SHP77 treated with DMSO at 0.1 percent for 48 hours (cell line): ENCODE data around the gene SMIM24.

ENCODE experiments used
- DNase-seq: peaks from one replicate; lab custom pipeline; 2025; lab: John Stamatoyannopoulos, UW

Gene SMIM24

DNA sequence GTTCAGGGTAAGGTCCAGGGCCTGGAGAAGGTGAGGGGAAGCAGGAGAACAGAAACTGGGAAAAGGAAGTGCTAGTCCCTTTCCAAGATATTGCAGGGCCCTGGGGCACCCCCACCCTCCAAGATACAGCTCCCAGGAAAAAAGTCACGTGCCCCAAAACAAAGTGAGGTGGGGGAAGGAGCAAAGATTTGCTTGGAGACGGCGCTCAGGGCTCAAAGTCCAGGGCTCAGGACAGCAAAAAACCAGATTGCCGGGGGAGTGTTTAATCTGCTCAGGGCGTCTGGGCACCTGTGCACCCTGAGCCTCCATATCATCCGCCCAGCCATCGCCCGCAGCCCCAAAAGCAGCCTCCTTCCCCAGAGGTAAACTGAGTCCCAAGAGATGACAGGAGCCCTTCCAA is 6.3 kb downstream of the SMIM24 start:
- no peak for DNase-seq

DNA sequence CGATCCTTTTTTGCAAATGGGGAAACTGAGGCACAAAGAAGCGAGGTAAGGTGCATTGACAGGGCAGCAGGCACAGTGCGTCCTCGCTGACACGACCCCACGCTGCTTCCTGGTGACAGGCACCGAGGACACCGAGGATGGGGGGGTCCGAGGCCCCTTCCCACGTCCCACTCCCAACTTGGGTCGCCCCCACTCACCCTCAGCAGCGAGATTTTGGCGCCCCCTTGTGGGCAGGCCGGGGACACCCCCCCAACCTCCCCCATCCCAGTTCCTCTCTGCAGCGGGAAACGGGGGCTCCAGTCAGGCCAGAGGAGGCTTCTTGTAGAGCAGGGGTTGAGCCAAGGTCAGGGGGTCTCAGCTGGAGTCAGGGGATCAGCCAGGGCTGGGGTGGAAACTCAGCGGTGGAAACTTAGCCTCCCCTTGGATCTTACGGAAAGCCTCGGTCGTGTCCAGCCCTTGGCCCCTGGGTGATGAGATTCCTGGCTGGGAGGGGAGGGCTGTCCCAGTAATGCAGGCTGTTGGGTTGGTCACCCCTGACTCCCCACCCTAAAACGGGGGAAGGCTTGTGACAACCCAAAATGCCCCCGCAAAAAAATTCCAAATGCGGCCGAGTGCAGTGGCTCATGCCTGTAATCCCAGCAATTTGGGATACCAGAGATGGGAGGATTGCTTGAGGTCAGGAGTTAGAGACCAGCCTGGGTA is 8.2 kb downstream of the SMIM24 start:
- DNase-seq = no peak

DNA sequence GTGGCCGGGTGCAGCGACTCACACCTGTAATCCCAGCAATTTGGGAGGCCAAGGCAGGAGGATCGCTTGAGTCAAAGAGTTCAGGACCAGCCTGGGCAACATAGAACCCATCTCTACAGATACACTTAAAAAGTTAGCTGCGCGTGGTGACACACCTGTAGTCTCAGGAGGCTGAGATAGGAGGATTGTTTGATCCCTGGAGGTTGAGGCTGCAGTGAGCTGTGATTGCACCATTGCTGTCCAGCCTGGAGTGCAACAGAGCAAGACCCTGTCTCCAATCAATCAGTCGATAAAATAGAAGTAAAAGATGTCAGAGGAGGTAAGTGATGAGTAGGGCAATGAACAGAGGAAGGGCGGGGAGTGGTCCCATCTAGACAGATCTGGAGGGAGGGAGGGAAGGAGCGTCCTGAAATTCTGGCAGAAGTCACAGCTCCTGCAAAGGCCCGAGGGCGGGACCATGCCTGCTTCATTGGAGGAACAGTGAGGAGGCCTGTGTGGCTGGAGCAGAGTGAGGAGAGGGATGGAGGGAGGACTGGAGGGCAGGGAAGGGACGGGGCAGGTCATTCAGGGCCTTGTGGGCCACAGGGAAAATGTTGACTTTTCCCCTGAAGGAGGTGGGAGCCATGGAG is 9.7 kb downstream of the SMIM24 start:
- DNase-seq = no peak

DNA sequence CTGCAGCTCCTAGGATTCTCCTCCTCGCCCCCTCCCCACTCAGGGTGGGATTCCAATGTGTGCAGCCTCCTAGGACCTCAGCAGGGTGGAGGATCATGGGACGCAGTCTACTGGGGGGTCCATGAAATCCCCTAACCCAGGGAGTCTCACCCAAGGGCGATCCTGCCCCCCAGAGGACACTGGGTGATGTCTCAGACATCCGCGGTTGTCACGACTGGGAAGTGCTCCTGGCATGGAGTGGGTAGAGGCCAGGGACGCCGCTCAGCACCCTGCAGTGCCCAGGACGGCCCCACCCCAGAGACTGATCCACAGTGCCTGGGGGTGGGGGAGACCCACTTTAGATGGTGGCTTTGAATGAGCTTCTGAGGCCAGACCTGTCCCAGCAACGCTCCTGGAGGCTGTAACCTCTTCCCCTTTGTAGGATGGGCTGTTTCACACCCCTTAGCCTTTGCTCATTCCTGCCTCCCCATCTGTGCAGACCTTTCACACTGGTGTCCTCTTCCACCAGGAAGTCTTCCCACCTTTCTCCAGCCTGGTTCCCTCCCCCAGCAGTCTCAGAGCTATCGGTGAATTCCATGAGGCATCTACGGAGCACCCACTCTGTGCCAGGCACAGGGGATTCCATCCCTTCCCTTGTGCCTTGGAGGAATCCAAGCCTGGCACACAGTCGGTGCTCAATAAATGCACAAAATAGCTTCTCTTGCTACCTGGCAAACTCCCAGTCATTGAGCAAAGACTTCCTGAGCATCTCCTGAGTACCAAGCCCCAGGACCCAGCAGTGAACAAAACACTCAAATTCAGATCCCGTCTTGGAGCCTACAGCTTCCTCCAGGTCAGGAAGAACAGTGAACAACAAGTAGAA is 10.5 kb downstream of the SMIM24 start:
- DNase-seq = no peak

DNA sequence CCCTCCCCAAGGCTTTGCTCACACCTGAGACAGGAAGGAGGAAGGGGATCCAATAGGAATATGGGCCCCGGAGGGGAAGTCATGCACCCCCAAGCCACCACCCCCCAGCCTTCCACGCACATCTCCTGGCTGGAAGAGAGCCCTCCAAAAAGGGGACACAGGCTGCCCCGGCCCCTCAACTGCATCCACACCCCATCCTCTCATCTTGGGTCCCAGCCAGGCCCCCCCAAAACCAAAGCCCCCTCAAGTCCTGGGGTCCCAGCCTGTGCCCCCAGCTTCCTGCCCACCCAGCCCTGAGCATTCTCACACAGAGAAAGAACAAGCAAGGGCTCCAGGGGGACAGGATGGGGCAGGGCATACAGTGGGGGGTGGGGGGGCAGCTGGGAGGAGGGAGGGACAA is 12.1 kb downstream of the SMIM24 start:
- no peak for DNase-seq

DNA sequence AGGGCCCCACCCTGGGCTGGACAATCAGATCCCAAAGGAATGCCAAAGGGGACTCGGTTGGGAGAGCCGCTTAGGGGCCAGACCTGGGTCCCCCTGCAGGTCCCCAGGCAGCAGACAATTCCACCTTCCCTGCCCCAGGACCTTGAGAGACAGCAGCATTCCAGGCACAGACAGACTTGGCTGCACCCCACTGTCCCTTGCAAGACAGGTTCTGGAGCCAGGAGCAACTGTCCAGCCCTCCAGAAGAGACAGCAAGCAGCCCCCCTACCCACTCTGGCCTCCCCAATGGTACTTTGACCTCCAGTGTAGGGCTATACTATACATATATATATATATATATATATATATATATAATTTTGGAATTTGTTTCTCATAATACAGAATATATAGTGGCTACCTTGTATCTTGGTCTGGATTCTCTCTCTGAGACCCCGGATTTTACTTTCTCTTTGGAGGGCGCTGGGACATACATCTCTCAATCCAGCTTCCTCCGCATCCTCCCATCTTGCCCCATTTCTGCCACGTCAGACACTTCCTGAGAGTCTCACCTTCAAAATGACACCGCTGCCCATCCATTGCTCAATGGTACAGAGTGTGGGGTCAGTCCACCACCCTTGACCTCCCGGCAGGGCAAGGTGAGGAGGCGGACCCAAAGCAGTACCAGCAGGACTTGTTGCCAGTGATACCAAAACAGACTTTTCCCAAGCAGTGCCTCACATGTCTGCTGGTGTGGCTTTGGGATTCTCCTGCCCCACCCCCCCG is 12.7 kb downstream of the SMIM24 start:
- DNase-seq = no peak

DNA sequence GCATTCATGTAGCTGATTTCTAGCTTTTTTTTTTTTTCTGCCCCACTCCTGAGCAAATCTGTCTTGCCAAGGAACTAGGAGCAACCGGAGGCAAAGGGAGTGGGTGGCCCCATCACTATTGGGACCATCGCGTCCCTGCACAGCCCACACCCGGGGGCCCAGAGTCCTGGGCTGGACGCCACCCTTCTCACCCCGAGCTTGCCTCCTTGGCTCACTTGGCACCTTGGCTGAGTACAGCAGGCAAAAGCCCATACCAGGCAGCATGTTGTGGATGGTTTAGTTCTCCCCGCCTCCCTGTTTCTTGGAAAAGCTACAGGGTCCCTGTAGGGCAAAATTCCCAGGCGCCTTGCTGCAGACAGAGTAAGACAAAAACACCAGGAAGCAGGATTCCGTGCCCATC is 13.7 kb downstream of the SMIM24 start:
- no peak for DNase-seq

DNA sequence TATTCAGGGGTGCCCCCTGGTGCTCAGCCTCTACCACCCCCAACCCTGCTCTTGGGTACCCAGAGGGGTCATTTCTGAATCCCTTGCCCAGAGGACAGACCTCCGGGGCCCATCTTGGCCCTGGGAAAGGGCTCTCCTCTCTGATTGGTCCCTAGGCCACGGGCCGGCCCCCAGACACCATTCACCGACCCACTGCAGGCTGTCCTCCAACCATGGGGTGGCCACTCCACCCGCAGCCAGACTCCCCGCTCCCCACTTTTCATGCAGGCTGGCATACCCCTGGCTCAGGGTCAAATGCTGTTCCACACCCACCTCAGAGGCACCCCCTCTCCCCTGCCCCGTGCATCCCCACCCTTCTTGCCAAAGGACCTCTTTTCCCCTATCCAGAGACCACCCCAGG is 14.8 kb downstream of the SMIM24 start:
- DNase-seq = no peak

DNA sequence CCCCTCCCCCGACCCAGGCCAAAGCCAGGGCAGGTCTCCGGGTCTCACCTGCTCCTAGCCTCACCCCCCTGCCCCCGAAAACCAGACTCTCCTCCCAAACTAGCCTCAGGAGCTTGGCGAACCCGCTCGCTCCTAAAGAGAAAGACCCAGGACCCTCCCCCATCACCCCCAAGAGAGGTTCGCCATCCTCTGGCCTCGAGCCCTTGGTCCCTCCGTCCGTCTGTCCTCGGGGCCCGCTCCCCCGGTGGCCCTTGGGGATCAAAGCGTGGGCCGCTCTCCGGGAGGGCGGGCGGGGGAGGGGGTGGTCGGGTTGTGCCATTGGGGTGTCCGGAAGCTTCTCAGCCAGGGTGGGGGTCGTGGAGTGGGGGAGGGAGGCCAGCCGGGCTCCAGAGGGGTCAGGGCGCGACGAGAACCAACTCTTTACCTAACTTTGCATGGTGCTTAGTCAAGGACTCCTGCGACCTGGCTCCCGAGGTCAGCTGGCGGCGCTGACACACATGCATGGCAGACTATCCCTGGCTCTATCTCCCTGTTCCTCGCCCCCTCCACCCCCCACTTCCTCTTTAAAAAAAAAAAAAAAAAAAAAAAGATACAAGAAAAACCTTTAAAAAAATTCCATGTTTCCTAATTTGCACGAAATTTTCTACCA is 15.6 kb downstream of the SMIM24 start:
- DNase-seq = no peak

DNA sequence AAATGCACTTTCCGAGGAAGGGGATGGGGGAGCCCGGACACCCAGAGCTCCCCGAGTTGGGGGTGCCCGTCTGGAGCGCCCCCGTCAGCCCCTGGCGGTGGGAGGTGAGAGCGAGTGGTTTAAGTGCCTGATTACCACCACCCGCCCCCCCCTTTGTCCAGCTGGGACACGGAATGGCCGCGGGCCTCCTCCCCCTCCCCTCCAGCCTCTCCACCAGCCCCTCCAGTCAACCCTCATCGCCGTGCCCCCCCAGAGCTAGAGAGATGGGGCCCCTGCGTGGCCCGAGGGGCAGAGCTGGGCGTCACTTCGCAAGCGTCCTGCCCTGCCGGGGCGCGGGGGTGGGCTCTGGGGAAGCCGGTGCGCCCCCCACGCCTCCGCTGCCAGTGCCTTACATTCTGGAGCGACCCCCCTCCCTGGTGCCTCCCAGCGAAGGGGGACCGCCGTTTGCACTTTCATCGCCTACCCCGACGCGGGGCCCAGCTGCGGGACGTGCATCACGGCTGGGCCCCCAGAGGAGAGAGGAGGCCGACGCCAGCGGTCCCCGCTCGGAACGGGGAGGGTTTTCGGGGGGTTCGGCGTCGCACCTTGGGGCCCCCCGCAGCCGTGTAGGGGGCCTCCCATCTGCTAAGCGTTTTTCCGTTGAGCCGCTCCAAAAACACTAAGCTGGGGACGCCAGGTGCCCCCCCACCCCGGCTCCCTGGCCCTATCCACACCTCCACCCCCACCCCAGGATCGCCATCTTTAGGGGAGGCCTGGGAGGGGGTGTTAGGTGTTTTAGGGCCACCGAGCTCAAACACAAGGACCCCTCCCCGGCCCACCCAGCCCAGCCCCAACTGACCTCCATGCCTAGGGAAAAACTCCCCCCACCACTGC is 16.4 kb downstream of the SMIM24 start:
- DNase-seq = no peak

DNA sequence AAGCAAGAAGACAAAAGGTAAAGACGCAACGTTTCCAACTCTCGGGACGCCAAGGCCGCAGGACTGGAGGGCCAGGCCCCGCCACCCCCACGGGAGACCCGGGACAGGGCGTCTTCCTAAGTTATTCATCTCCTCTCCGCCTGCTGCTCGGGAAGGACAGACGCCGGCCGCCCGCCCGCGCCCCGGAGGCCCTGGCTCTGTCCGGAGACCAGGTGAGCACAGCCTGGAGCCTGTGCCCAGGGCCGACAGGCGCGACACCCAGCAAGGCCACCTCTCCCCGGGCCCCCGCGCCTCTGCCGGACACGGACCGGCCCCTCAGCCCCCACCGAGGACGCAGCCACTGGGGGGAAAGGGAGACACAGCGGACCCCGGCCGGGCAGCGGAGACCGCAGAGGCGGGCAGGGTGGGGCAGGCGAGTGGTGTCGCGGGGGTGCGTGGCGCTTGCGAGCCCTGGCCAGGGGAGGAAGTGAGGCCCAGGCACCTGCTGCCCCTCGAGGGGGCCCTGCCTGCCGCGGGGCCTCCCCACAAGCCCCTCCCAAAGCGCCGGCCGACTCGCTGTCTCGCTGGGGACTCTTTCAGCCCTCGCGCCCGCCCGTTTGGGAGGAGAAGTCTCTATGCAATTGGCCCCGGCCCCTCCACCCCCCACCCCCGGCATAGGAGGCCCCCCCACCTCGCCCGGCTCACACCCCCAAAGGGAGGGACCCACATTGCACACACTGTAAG is 17.2 kb downstream of the SMIM24 start:
- no peak for DNase-seq

DNA sequence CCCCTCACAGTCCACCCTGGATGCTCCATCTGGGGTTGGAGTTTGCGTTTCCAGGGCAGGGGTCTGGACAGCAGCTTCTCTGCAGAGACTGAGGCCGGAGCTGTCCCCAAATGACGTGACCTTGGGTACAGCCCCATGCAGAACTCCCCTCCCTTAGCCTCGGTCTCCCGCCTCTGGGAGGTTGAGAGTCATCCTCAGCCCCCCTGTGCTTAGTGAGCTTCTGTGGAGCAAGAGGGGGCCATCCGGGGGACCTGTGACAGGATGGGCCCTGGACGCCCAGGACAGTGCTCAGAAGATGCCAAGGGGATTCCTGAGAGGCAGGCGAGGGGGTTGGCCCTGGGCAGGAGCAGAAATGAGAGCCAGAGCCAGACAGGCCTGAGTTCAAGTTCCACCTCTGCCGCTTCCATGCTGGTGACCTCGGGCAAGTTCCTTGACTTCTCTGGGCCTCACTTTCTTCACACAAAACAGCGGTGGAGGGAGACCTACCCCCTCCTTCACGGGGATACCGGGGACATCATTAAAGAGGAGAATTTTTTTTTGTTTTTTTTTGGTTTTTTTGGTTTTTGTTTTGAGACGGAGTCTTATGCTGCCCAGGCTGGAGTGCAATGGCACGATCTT is 20.3 kb downstream of the SMIM24 start:
- DNase-seq = no peak

DNA sequence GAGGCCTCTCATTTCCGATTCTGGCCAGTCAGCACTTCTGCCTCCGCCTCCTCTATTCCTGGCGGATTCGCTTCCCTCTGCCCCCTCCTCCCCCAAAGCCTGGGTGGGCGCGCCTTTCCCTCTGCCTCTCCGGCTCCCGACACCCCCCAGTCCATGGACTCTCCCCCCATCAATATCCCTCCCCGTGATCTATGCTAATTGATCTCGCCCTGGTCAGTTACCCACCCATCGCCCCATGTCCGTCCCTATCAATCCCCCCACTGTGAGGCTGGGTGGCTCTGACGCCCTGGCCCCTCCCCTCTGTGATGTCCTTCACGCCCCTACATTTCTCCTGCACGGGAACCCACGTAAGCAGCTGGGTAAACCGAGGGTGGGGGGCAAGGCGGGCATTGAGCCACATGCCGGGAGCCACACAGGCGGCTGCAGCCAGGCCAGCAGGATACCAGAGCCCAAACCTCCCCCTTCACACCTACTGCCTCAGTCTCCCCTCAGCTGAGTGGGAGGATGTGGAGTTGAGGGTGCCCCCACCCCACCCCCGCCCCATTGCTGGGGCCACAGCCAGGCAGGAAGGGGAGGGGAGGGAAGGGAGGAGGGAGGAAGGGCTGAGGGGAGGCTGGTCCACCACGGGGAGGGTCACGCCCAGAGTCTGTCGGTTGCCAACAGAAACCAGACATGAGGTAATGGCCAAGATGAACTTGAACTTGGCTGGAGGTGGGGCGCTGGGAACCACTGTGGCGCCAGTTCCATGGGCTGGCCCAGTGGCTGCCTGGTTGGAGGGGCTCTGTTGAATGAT is 21.0 kb downstream of the SMIM24 start:
- DNase-seq = no peak

DNA sequence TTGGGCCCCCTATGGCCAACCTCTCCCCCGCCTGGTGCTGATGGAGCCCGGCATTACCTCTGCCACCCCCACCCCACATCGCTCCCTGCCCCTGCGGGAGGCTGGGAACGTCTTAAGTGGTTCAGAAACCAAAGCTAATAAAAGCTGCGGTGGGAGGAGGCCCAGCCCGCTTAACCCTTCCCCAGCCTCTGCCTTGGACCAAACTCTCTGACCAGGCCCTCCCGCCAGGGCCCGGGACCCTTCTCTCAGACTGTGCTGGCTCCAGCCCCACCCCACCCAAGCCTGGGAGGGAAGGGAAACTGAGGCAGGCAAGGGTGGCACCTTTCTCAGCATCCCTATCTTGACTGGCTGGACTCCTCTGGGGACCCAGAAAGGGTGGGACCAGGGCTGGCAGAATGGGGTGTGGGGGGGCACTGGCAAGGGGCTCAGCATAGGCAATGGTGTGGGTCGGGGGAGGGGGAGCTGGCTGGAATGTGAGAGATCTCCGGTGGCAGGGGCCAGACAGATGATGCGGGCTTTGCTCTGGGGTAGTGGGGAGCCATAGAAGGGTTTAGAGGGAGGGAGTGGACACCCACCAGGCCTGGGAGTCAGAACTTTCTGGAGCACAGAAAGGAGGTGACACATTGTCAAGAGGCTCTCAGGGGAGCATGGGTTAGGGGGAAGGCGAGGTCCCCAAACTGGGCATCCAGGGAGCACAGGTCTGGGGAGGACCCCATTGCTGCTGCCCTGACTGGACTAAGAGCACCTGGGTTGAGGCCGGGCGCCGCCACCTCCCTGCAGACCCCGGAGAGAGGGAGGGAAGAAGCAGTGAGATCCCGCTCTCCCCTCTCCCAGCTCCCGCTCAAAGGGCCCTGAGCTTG is 21.9 kb downstream of the SMIM24 start:
- no peak for DNase-seq

DNA sequence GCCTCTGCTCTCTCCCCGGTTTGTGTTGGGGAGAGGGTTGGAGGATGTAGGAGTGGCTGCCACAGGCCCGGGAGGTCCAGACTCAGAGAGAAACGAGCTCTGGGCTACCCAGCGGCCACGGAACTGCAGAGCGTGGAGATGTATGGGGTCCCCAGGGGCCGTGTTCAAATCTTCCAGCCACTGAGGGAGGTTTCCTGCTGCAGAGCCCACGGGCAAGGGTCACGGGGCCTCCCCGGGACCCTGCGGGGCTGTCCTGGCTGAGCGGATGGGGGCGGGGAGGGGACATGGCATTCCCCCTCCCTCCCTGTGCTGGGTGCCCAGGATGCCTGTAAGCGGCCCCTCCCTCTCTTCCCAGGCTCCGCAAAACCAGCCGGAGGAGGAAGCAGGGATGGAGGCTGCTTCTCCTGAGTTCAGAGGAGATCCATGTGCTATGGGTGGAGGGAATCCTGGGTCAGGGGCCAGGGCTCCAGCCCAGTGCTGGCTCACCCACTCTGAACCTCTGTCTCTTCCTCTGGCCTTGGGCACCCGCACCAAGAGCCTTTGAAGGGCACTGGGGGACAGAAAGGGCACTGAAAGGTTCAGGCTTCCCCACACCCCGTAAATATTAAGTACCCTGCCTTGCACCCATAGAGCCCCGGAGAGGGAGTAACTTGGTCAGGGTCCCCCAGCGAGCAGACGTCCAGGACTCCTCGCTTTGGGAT is 22.6 kb downstream of the SMIM24 start:
- no peak for DNase-seq

DNA sequence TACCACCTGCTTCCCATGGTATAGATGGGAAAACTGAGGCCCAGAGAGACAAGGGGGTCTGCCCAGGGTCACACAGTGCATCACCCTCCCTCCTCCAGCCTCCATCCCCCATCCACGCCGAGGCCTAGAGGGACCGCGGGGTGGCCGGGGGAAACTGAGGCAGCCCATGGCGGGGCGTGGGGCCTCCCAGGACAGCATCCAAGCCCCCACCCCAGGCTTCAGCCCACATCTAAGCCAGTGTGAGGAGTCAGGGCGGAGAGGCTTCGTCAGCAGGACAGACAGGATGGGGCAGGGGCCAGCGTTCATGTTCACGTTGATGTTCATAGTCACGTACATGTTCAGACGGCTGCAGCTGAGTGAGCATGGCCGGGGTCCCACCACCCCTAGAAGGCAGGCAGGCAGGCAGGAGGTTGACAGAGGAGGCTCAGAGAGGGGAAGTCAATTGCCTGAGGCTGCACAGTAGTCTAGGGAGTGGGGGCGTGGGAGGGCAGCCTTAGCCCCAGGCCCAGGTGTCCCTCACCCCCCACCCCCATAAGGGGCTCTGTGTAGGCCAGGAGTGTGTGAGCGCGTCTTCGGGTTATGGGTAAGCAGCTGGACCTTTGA is 23.3 kb downstream of the SMIM24 start:
- no peak for DNase-seq
